Rectal smooth muscle tissue (tissue), 1 donor: ENCODE data around the gene KCNK10.

Experiments used
- H3K27ac ChIP-seq: one replicate; pipeline ENCODE4 v1.7.0; 2013; ENCODE audit warnings: low read depth, low read length, inconsistent platforms
- H3K27me3 ChIP-seq: one replicate; pipeline ENCODE4 v1.7.0; 2013; ENCODE audit warnings: low read length; ENCODE audit not compliant: control insufficient read depth, insufficient read depth
- H3K36me3 ChIP-seq: one replicate; pipeline ENCODE4 v1.7.0; 2013; ENCODE audit warnings: low read length; ENCODE audit not compliant: control insufficient read depth, insufficient read depth
- H3K4me1 ChIP-seq: one replicate; pipeline ENCODE4 v1.7.0; 2013; ENCODE audit warnings: low read length; ENCODE audit not compliant: control insufficient read depth, insufficient read depth
- H3K4me3 ChIP-seq: one replicate; pipeline ENCODE4 v1.7.0; 2013; ENCODE audit warnings: low read length
- H3K9ac ChIP-seq: one replicate; pipeline ENCODE4 v1.7.0; 2013; ENCODE audit warnings: low read length

KCNK10 gene

DNA sequence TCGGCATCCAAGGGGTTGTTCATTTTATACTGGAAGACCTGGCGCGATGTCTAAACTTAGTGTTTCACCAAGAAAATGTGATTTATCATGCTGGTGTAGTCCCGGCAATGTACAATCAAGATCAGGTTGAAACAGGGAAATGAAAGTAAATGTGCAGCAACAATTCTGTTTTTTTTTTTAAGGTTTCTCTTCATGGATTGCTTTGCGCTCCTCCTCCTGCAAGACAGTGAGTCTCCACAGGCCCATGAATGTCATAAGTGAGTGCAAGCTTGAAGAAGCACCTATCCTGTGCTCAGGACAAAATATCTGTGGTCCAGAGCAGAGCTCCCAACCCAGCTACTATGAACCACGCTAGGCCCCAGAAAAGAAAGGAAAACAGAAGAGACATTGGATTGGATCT is 143.4 kb downstream of the KCNK10 start:
- Histone ChIP-seq H3K36me3 (no peaks in the 10 kb centered on the region), H3K4me3 (no peak overlapping the region), H3K27me3 (no peaks in the 10 kb centered on the region), H3K4me1 (no peaks in the 10 kb centered on the region), H3K27ac (no peak overlapping the region), H3K9ac (no peak overlapping the region)

- Histone ChIP-seq H3K4me1 (no peaks in the 10 kb centered on the region), H3K9ac (no peak overlapping the region), H3K27ac (no peak overlapping the region), H3K27me3 (no peaks in the 10 kb centered on the region), H3K36me3 (no peaks in the 10 kb centered on the region), H3K4me3 (no peak overlapping the region)
Observed at GRCh38 chr14:88170333-88170732, 152.7 kb downstream of the KCNK10 start.

GRCh38 chr14:88168498-88169165 is 154.4 kb downstream of the KCNK10 start:
- Histone ChIP-seq H3K27ac (no peak overlapping the region), H3K27me3 (no peaks in the 10 kb centered on the region), H3K4me3 (no peak overlapping the region), H3K4me1 (no peaks in the 10 kb centered on the region), H3K9ac (no peak overlapping the region), H3K36me3 (no peaks in the 10 kb centered on the region)

GRCh38 chr14:88168025-88168424 is 155.0 kb downstream of the KCNK10 start:
- Histone ChIP-seq H3K27ac (no peak overlapping the region), H3K27me3 (no peaks in the 10 kb centered on the region), H3K36me3 (no peaks in the 10 kb centered on the region), H3K4me3 (no peak overlapping the region), H3K4me1 (no peaks in the 10 kb centered on the region), H3K9ac (no peak overlapping the region)

DNA sequence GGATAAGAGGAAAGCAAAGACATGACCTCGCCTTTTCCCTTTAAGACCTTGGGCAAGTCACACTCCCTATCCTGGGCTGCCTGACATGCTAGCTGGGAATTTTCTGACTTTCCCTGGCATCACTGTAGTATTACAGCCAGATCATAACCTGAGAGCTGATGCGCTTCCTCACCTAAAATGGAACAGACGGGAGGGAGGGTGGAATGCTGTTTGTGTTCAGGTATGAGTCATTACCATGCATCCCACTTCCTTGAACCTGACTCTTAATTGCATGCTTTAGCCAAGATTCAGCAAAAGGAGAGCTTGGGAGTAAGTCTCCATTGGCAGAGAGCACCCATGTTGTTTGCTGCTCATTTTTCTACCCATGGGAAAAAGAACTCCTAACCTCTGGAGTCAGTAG is 156.5 kb downstream of the KCNK10 start:
- Histone ChIP-seq H3K27ac (no peak overlapping the region), H3K9ac (no peak overlapping the region), H3K27me3 (no peaks in the 10 kb centered on the region), H3K36me3 (no peaks in the 10 kb centered on the region), H3K4me1 (no peaks in the 10 kb centered on the region), H3K4me3 (no peak overlapping the region)

GRCh38 chr14:88164906-88165534 is 158.0 kb downstream of the KCNK10 start:
- no peak overlapping the region for H3K27ac ChIP-seq
- H3K9ac ChIP-seq, result no peak overlapping the region
- H3K36me3 ChIP-seq, result no peaks in the 10 kb centered on the region
- H3K4me1 ChIP-seq, result no peaks in the 10 kb centered on the region
- no peak overlapping the region for H3K4me3 ChIP-seq
- H3K27me3 ChIP-seq, result no peaks in the 10 kb centered on the region

GRCh38 chr14:88163731-88164255 is 159.3 kb downstream of the KCNK10 start:
- no peaks in the 10 kb centered on the region for H3K36me3 ChIP-seq
- no peak overlapping the region for H3K27ac ChIP-seq
- H3K9ac ChIP-seq, result no peak overlapping the region
- no peaks in the 10 kb centered on the region for H3K4me1 ChIP-seq
- no peak overlapping the region for H3K4me3 ChIP-seq
- H3K27me3 ChIP-seq, result no peaks in the 10 kb centered on the region

DNA sequence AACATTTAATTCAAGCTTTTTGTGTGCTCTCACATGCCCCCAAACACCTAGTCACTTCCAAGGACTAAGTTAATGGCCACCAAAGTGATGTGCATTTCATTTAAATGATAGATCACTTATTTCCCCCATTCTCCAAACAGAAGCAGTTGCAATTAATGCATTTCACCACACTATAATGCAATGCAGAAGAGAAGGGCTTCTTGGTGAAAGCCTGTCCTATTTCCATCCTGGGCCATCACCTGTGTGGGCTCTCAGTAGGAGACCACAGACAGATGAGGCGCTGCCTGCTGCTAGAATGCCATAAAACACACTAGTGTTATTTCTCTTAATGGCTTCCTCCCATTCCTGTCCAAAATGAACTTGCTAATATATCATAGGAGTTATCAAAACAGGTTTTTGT is 166.9 kb downstream of the KCNK10 start:
- Histone ChIP-seq H3K4me1 (no peaks in the 10 kb centered on the region), H3K27me3 (no peaks in the 10 kb centered on the region), H3K4me3 (no peak overlapping the region), H3K36me3 (no peaks in the 10 kb centered on the region), H3K27ac (no peak overlapping the region), H3K9ac (no peak overlapping the region)

DNA sequence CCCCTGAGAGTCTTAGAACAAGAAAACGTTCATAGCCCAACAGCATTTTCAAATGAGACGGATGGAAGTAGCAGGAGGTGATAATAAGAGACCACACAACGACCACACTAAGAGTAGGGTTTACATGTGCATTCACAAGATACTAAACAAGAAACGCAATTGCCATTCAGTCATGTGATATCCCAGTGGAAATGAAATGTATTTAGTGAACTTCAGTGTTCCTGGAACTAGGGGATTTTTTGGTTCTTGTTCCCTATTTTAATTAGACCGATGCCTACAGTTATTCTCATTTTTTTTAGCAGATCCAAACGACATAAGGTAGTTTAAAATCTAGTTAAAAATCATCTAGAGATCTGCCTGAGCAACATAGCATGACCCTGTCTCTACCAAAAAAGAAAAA is 168.1 kb downstream of the KCNK10 start:
- Histone ChIP-seq H3K9ac (no peak overlapping the region), H3K4me3 (no peak overlapping the region), H3K4me1 (no peaks in the 10 kb centered on the region), H3K27ac (no peak overlapping the region), H3K27me3 (no peaks in the 10 kb centered on the region), H3K36me3 (no peaks in the 10 kb centered on the region)

- H3K4me1 ChIP-seq, result no peaks in the 10 kb centered on the region
- no peak overlapping the region for H3K4me3 ChIP-seq
- no peaks in the 10 kb centered on the region for H3K36me3 ChIP-seq
- no peak overlapping the region for H3K27ac ChIP-seq
- no peak overlapping the region for H3K9ac ChIP-seq
- H3K27me3 ChIP-seq, result no peaks in the 10 kb centered on the region
Observed at GRCh38 chr14:88154321-88154720, 168.7 kb downstream of the KCNK10 start.

DNA sequence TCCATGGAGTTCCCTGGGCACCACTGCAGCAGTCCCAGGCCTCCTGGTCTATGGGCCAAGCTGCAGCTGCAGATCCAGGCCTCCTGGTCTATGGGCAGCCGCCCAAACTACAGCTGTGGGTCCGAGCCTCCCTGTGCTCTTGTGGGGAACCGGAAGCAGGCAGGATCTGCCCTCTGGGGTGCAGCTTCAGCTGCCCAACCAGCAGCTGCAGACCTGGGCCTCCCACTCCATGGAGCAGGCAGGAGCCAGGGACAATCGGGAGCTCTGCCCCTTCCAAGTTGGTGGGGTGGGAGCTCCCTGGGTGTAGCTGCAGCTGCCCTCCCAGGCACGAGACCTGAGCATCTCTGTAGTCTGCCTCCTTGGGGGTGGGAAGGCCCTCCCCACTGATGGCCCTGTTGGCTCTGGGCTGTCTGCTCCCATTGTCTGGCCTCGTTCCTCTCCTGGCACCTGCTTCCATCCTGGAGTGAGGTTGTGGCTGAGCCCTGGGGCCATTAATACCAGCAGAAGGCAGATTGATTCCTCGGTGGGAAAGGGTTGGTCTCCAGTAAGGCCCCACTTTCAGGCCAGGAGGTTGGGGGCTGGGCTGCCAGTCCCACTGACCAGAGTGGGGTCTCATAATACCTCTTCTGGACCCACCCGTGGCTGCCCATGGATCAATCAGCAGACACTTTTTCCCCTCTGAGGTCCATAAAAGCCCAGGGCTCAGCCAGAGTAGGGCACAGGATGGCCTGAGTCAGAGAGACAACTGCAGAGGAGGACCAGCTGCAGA is 176.0 kb downstream of the KCNK10 start:
- H3K36me3 ChIP-seq, result no peaks in the 10 kb centered on the region
- no peak overlapping the region for H3K4me3 ChIP-seq
- no peaks in the 10 kb centered on the region for H3K4me1 ChIP-seq
- no peaks in the 10 kb centered on the region for H3K27me3 ChIP-seq
- H3K9ac ChIP-seq, result no peak overlapping the region
- no peak overlapping the region for H3K27ac ChIP-seq

DNA sequence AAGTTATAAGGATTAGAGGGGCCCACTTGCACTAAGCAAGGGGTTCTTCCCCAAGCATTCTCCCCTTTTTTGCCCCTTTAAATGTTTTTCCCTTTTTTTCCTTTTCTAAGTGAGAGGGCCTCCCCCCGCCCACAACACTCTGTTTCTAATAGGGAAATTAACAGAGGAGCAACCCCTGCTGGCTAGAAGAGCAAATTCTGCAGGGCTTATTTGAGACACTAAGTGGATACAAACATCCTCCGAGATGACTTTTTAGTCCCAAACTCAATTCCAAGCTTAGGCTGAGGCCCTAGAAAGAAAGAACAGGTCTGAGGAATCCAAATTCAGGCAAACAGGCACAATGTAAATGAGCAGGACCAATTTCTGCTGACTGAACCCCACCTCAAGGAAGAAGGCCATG is 179.3 kb downstream of the KCNK10 start:
- no peak overlapping the region for H3K9ac ChIP-seq
- H3K4me3 ChIP-seq, result no peak overlapping the region
- H3K4me1 ChIP-seq, result no peaks in the 10 kb centered on the region
- no peak overlapping the region for H3K27ac ChIP-seq
- no peaks in the 10 kb centered on the region for H3K27me3 ChIP-seq
- no peaks in the 10 kb centered on the region for H3K36me3 ChIP-seq
